HepG2 (cell line): ENCODE measurements around the gene DNAAF8. TPM values are rescaled to one million over a fixed set of nuclear protein-coding genes. Genes with fewer than 3 reads are reported as not detected.
A peak's percentile ranks its signal among the peaks of the same experiment; 100 is the strongest.

ENCODE experiments used
- ATAC-seq: fragments of 200-7000 bp; cut with Tn5 transposase; 3 replicates; pipeline ENCODE4 v1.9.1; 2020; ENCODE audit warnings: mild to moderate bottlenecking, moderate library complexity
- BruUV-seq: library from RNA; stranded (reverse); fragments of 400-500 nt; replicated peaks from 2 replicates; lab custom pipeline; 2021; lab: Mats Ljungman, UMichigan
- CTCF ChIA-PET: fragments of 300-600 bp; formaldehyde crosslinking; extraction: SDS; loops from one replicate; lab custom pipeline; 2021; ENCODE audit warnings: low total read pairs, inconsistent platforms, low intra/inter-chr PET ratio; lab: Yijun Ruan, JAX
- POLR2A ChIA-PET: fragments of 350-600 bp; sonication (Branson Sonifier 250); formaldehyde crosslinking; loops from one replicate; lab custom pipeline; 2020; ENCODE audit warnings: antibody characterized with exemption, inconsistent platforms; lab: Yijun Ruan, JAX
- DNase-seq: peaks from one replicate; pipeline ENCODE4 v3.0.0-alpha.2; 2015; ENCODE audit warnings: low spot score
- FAIRE-seq: peaks from 3 replicates; lab custom pipeline; 2011; peaks lifted over from hg19 to GRCh38; lab: Jason Lieb, UNC
- H2AFZ ChIP-seq: one replicate; pipeline ENCODE4 v1.6.1; 2011; ENCODE audit warnings: low read length, inconsistent platforms
- H3K27ac ChIP-seq: fragments of 300-600 bp; 3 replicates; pipeline ENCODE4 v1.8.0; 2011; ENCODE audit warnings: mixed run types, mild to moderate bottlenecking, mixed read lengths, low read length, inconsistent platforms; ENCODE audit not compliant: insufficient read depth; ENCODE audit errors: extremely low read length
- H3K27me3 ChIP-seq, 2 experiments: fragments of 200-600 bp in 1 of 2; 2 replicates in 1 of 2; 3 replicates in 1 of 2; pipeline versions ENCODE4 v1.6.0 to v1.8.0; 2011; ENCODE audit warnings: low read length in 2 of 2, mild to moderate bottlenecking in 2 of 2, moderate library complexity in 2 of 2, inconsistent platforms in 1 of 2; ENCODE audit not compliant: insufficient read depth in 2 of 2, control insufficient read depth in 1 of 2
- H3K36me3 ChIP-seq, 2 experiments: fragments of 200-600 bp in 1 of 2; replicated peaks in 1 of 2; 2 replicates in 1 of 2; 3 replicates in 1 of 2; pipeline versions ENCODE4 v1.5.1 to v1.8.0; 2011; ENCODE audit warnings: low read length in 2 of 2, inconsistent platforms in 1 of 2; ENCODE audit not compliant: insufficient read depth in 2 of 2, control insufficient read depth in 1 of 2
- H3K4me1 ChIP-seq: 2 replicates; pipeline ENCODE4 v1.5.1; 2012; ENCODE audit warnings: low read length, inconsistent platforms; ENCODE audit not compliant: insufficient read depth
- H3K4me2 ChIP-seq: 2 replicates; pipeline ENCODE4 v1.6.0; 2011; ENCODE audit warnings: low read depth, low read length, inconsistent platforms
- H3K4me3 ChIP-seq, 3 experiments: fragments of 200-600 bp in 1 of 3; sonication (generic), shearing (Covaris generic) in 1 of 3; replicated peaks in 1 of 3; 2 replicates each; pipeline ENCODE4 v1.5.1; 2011 to 2016; ENCODE audit warnings: low read length in 3 of 3, inconsistent platforms in 2 of 3, low read depth in 2 of 3, mild to moderate bottlenecking in 2 of 3, control low read depth in 1 of 3, mixed read lengths in 1 of 3; ENCODE audit not compliant: insufficient read depth in 1 of 3
- H3K79me2 ChIP-seq: one replicate; pipeline ENCODE4 v1.6.1; 2011; ENCODE audit warnings: low read length, inconsistent platforms; ENCODE audit not compliant: insufficient read depth
- H3K9ac ChIP-seq: 2 replicates; pipeline ENCODE4 v1.6.0; 2011; ENCODE audit warnings: mild to moderate bottlenecking, low read depth, low read length, inconsistent platforms; ENCODE audit not compliant: insufficient read depth
- H3K9me3 ChIP-seq: 2 replicates; pipeline ENCODE4 v1.5.1; 2012; ENCODE audit warnings: mild to moderate bottlenecking, low read length
- H4K20me1 ChIP-seq: 2 replicates; pipeline ENCODE4 v1.6.0; 2011; ENCODE audit warnings: inconsistent platforms, mild to moderate bottlenecking, low read length, moderate library complexity; ENCODE audit not compliant: insufficient read depth
- ATF7 ChIP-seq, 2 experiments: fragments of 450-650 bp in 1 of 2; sonication (generic) in 1 of 2; formaldehyde crosslinking in 1 of 2; IDR thresholded peaks; 2 replicates each; pipeline versions ENCODE4 v1.4.0 to v1.6.1; 2016 to 2020; ENCODE audit warnings: antibody characterized with exemption in 1 of 2, mild to moderate bottlenecking in 1 of 2, missing genetic modification reagents in 1 of 2
- CEBPB ChIP-seq: IDR thresholded peaks from 2 replicates; pipeline ENCODE4 v1.6.1; 2011; ENCODE audit warnings: low read depth, low read length, improper control_type of control experiment, borderline replicate concordance
- CEBPG ChIP-seq: IDR thresholded peaks from 2 replicates; pipeline ENCODE4 v1.6.1; 2016
- NONO ChIP-seq, 2 experiments: fragments of 450-650 bp in 1 of 2; sonication (generic) in 1 of 2; formaldehyde crosslinking in 1 of 2; IDR thresholded peaks in 1 of 2; conservative IDR thresholded peaks in 1 of 2; 2 replicates each; pipeline versions ENCODE4 v1.6.1 to v1.8.0; 2017 to 2022; ENCODE audit warnings: mild to moderate bottlenecking in 1 of 2, missing genetic modification reagents in 1 of 2, moderate library complexity in 1 of 2
- ZNF460 ChIP-seq: sonication (generic); formaldehyde crosslinking; IDR thresholded peaks from 2 replicates; pipeline ENCODE4 v1.5.1; 2020; ENCODE audit warnings: missing genetic modification reagents, mild to moderate bottlenecking, borderline replicate concordance
- ZNF770 ChIP-seq: sonication (generic); formaldehyde crosslinking; IDR thresholded peaks from 2 replicates; pipeline ENCODE4 v1.5.0; 2020; ENCODE audit warnings: mild to moderate bottlenecking, missing genetic modification reagents
- WGBS: methylation state at CpG from one replicate; pipeline ENCODE4 v1.1.6; 2017; ENCODE audit warnings: low lambda C conversion rate; 5-methylcytosine and 5-hydroxymethylcytosine counted together
- in situ Hi-C: cut with HindIII; loops from 2 replicates; pipeline ENCODE4 v1.10.0; 2017; ENCODE audit warnings: low pct_unique_long_range_greater_than_20kb; ENCODE audit not compliant: extremely low pct_ligation_motif_present
- intact Hi-C: fragments of 100-400 bp; cut with micrococcal nuclease; formaldehyde crosslinking; loops from one replicate; pipeline ENCODE4 v1.10.0; 2022; ENCODE audit not compliant: unreplicated experiment
- polyA plus RNA-seq, 8 experiments: library from polyadenylated mRNA; depleted of rRNA in 3 of 8; stranded (reverse) in 7 of 8; unstranded in 1 of 8; fragments of >200 nt; fragmentation: Illumina TruSeq in 4 of 8; extraction: Trizol in 4 of 8; gene quantifications; 2 replicates each; pipeline versions ENCODE4 v1.2.1 to v1.2.3, GENCODE V29; 2011 to 2016; ENCODE audit warnings: low read depth in 4 of 8, missing spikeins in 1 of 8, mixed read lengths in 1 of 8; ENCODE audit not compliant: insufficient read depth in 1 of 8
- total RNA-seq, 5 experiments: library from RNA; depleted of rRNA; stranded (reverse); fragments of >200 nt; fragmentation: Illumina TruSeq; extraction: Trizol; gene quantifications; 2 replicates each; pipeline ENCODE4 v1.2.3, GENCODE V29; 2016; ENCODE audit warnings: low read depth in 1 of 5

DNAAF8 gene
- total and polyA plus RNA-seq, 2 of the 13 experiments (the other 11 are each of a cell fraction or from before 2014, with no cell fraction given): 0.44 TPM; not detected in 1

- TF ChIP-seq CEBPG (CRISPR knock-in tag) (peak; percentile 22; the same call in 1 of the 2 replicates), ATF7 (IDR thresholded peaks at IDR 0.05) (peak; percentile 25; the same call in 1 of the 2 replicates), ATF7 (CRISPR knock-in tag; IDR thresholded peaks at IDR 0.05) (no peak), NONO (IDR thresholded peaks at IDR 0.05) (no peak), NONO (CRISPR knock-in tag; conservative IDR thresholded peaks at IDR 0.05) (no peak), ZNF460 (CRISPR knock-in tag) (no peak), CEBPB (peak; percentile 34; the same call in 1 of the 2 replicates), ZNF770 (CRISPR knock-in tag) (peak; percentile 82)
- TF ChIP-seq, all 625 proteins: peak for 4
- CTCF ChIA-PET: no interaction called here
- Histone ChIP-seq H3K4me2 (peak overlapping the region; percentile 18; the same call in 1 of the 2 replicates), H3K79me2 (no peaks in the 10 kb centered on the region), H3K9ac (no peak overlapping the region), H2AFZ (no peak overlapping the region), H3K27ac (no peak overlapping the region), H3K9me3 (no peaks in the 10 kb centered on the region), H3K4me3 (no peak overlapping the region), H3K27me3 (no peaks in the 10 kb centered on the region), H3K36me3 (no peaks in the 10 kb centered on the region), H4K20me1 (no peaks in the 10 kb centered on the region), H3K4me1 (peaks cover 95% of the 10 kb centered on the region)
- POLR2A ChIA-PET: no interaction called here
- FAIRE-seq (no peak), DNase-seq (no peak), ATAC-seq (no peak)
- intact Hi-C loops (no loop called here), in situ Hi-C loops (no loop called here)
- BruUV-seq: no TSS peak
- WGBS: 49% methylated on average over 22 of the region's 23 CpGs
These were observed 51.6 kb downstream of the DNAAF8 start for GRCh38 chr16:4785758-4786433.
